GM12864 (cell line): ENCODE results near the gene LDAH.

Experiments used
- DNase-seq: peaks from one replicate; pipeline ENCODE4 v3.0.0-alpha.2; 2011; ENCODE audit warnings: low read depth
- H3K4me3 ChIP-seq: 2 replicates; pipeline ENCODE4 v1.5.1; 2011; ENCODE audit warnings: mild to moderate bottlenecking, low read depth, low read length, control low read depth
- TF ChIP-seq, protein P1 (sequence below): IDR thresholded peaks from 2 replicates; pipeline ENCODE4 v1.5.1; 2011; ENCODE audit warnings: low read depth, mild to moderate bottlenecking, moderate library complexity, low read length, control low read depth, inconsistent platforms; ENCODE audit errors: missing control alignments

The LDAH gene

DNA sequence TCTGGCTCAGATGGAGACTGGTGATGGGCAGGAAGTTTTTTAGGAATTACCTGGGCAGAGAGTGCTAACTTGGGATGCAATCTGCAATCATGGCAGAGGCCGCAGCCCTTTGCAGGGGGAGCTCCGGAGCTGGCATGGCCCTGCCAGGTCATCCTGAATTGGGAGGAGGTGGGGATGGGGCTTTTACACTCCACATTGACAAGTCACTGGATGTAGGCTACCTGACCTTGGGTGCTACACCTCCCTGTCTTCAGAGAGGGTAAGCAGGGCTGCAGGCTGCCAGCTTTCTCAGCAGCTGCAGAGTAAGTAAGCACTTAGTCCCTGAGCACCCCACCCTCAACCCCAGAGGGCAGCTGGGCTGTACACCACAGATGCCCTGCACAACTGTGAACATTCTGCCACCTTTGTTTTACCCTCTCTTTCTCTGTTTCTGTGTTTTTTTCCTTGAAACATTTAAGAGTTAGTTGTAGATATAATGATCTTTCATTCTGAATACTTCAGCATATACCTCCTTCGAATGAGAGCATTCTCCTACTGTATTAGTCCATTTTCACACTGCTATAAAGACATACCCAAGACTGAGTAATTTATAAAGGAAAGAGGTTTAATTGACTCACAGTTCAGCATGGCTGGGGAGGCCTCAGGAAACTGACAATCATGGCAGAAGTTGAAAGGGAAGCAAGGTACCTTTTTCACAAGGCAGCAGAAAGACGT is 165.2 kb downstream of the LDAH start:
- DNase-seq: no peak
- TF ChIP-seq, protein P1, sequence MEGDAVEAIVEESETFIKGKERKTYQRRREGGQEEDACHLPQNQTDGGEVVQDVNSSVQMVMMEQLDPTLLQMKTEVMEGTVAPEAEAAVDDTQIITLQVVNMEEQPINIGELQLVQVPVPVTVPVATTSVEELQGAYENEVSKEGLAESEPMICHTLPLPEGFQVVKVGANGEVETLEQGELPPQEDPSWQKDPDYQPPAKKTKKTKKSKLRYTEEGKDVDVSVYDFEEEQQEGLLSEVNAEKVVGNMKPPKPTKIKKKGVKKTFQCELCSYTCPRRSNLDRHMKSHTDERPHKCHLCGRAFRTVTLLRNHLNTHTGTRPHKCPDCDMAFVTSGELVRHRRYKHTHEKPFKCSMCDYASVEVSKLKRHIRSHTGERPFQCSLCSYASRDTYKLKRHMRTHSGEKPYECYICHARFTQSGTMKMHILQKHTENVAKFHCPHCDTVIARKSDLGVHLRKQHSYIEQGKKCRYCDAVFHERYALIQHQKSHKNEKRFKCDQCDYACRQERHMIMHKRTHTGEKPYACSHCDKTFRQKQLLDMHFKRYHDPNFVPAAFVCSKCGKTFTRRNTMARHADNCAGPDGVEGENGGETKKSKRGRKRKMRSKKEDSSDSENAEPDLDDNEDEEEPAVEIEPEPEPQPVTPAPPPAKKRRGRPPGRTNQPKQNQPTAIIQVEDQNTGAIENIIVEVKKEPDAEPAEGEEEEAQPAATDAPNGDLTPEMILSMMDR: no peak
- H3K4me3 ChIP-seq: no peak overlapping the region

DNA sequence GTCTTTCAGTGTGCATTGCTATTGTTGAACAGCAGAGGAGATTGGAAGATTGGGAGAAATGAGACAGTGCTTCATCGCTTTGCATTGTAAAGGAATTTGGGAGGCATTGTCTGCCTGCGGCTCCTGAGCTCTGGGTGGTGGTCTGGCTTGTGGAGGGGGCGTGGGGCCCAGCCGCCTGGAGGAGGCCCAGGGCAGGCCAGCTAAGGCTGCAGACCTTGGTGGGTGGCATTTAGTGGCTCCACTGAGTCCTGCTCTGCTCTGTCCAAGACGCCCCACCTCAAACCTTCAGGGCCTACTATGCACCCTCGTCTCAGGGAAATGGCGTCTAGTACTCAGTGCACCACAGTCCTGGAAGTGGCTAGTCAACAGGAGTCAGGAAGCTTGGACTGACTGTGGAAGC is 166.3 kb downstream of the LDAH start:
- no peak overlapping the region for H3K4me3 ChIP-seq
- DNase-seq: no peak
- TF ChIP-seq, protein P1: no peak

DNA sequence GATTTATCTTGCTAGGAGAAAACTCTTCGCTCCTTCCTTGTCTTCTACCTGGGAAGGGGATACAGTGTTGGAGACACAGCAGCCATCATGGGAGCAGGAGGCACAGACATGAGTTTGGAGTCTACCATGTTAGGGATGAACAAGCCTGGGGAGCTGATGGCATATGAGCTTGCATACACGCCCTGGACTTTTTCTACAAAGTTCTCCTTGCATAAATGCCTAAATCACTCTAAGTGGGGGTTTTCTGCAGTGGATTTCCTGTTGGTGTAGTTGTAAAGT is 168.4 kb downstream of the LDAH start:
- TF ChIP-seq, protein P1: no peak
- H3K4me3 ChIP-seq: no peak overlapping the region
- no peak for DNase-seq

DNA sequence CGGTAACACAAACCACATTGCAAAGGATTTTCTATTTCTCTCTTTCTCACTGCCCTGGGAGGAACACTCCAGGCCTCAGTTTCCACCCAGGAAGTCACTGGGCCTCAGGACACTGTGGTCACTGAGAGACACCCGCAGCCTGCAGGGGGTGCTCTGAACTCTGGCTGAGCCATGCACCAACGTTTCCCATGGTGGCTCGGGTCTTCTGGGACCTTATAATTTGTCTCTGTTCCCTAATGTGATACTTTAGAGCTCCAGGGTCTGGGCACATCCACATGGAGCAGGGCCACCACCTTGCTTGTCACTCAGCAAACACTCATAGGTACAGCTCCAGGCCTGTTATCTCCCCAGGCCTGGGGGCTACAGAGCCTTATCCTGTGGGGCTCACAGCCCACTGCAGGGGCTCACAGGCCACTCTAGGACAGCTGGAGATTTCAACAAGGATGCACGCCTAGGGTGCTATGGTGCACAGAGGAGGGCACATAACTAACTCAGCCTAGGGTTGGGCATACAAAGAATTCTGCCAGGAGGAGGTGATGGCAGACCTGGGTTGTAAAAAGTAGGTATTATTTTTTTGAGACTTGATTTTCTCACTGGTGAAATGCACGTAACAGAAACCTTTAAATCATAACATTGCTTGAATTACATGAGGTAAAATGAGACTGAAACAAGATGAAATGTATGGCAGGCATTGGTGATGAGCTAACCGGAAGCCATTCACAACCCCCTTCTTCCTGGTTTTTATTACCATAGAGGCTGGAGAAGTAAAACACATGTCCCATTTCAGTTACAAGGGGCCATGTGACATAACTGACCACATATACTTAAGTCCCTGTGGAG is 169.0 kb downstream of the LDAH start:
- no peak overlapping the region for H3K4me3 ChIP-seq
- DNase-seq: no peak
- TF ChIP-seq, protein P1: peak; percentile 16

DNA sequence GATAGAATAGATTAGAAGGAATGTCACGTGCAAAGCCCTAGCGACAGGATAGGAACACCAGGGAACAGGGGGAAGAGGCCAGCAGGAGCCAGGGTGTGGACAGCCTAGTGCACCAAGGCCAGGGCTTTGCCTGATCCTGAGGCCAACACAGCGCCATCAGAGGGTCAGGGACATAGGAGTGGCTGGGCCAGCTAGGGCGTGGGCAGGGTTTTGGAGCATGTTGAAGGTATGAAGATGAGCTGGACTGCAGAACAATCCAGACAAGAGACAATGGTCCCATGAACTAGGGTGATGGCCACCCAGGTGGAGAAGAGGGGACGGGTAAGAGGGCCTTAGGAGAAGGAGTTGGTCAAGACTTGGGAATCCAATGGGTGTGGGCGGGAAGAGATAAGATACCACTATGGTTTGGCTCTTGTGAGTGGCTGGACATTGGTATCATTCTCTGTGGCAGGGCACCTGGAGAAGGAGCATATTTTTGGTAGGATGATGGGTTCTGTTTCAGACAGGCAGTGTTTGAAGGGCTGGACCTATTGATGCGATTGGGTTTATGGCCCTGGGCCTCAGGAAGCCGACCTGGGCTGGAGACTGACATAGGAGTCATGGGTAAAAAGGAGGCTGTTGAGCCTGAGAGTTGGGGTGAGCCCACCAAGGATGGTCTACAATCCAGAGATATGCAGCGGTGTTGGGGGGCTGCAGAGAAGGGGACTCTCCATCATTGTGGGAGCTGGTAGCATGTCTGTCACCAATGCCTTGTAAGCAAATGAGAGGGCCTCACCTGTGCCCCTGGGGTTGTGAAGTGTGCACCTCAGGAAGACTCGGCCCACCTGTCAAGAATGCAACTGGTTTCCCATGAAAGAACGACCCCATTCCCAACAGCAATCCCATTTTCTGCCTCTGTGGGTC is 170.0 kb downstream of the LDAH start:
- TF ChIP-seq, protein P1: no peak
- no peak for DNase-seq
- H3K4me3 ChIP-seq: no peak overlapping the region

DNA sequence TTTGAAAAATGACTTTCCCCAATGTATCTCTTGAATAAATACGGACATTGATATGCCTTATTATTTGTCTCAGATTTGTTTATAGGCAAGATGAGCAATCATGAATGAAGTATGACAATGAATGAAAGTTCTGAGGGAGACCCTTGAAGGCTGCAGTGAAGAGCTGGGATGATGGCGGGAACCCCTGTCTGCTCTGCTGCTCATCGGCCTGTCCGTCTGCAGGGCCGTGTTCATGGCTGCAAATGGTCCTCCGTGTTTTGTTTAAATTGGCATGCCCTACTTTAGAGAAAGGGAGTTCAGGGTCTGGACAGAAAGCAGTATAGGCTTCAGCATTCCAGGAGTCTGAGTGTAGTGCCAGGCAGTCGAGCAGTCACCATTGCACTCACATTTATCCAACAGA is 170.8 kb downstream of the LDAH start:
- no peak for DNase-seq
- no peak overlapping the region for H3K4me3 ChIP-seq
- TF ChIP-seq, protein P1: no peak
